K562 (cell line): ENCODE results near the gene MT2A. TPM values are rescaled to one million over a fixed set of nuclear protein-coding genes. Genes with fewer than 3 reads are reported as not detected.

Experiments
- ARID1B ChIP-seq: fragments of 450-650 bp; IDR thresholded peaks from 2 replicates; pipeline ENCODE4 v1.6.1; 2016; ENCODE audit warnings: antibody characterized with exemption, mild to moderate bottlenecking, inconsistent platforms
- NR1H2 ChIP-seq: sonication (generic); formaldehyde crosslinking; IDR thresholded peaks from 2 replicates; pipeline ENCODE4 v1.4.0; 2020; ENCODE audit warnings: mild to moderate bottlenecking, missing genetic modification reagents
- POLR2H ChIP-seq: IDR thresholded peaks from 2 replicates; pipeline ENCODE4 v1.6.1; 2016; ENCODE audit warnings: missing genetic modification characterization, low read depth, mild to moderate bottlenecking, control low read depth, missing compliant biosample characterization, moderate library complexity
- REST ChIP-seq, 2 experiments: fragments of 450-650 bp; formaldehyde crosslinking in 1 of 2; IDR thresholded peaks; 2 replicates each; pipeline versions ENCODE4 v1.4.0 to v1.6.1; 2014 to 2020; ENCODE audit warnings: mild to moderate bottlenecking in 2 of 2, borderline replicate concordance in 1 of 2, low read depth in 1 of 2
- SP2 ChIP-seq: IDR thresholded peaks from 2 replicates; pipeline ENCODE4 v1.6.1; 2011; ENCODE audit warnings: mild to moderate bottlenecking, low read depth, low read length, moderate library complexity; ENCODE audit not compliant: poor library complexity, severe bottlenecking; ENCODE audit errors: extremely low read depth
- TAF9B ChIP-seq: fragments of 450-650 bp; IDR thresholded peaks from 2 replicates; pipeline ENCODE4 v1.6.1; 2018; ENCODE audit warnings: mild to moderate bottlenecking; ENCODE audit not compliant: partially characterized antibody
- THRAP3 ChIP-seq: fragments of 450-650 bp; IDR thresholded peaks from 2 replicates; pipeline ENCODE4 v1.6.1; 2016; ENCODE audit warnings: mild to moderate bottlenecking, inconsistent platforms, borderline replicate concordance
- ZNF3 ChIP-seq: fragments of 250-450 bp; sonication (Bioruptor Pico); IDR thresholded peaks from 2 replicates; pipeline ENCODE4 v1.5.0; 2021; ENCODE audit warnings: mild to moderate bottlenecking, moderate library complexity
- ZNF449 ChIP-seq: fragments of 250-450 bp; sonication (Bioruptor Pico); IDR thresholded peaks from 2 replicates; pipeline ENCODE4 v1.8.0; 2022; ENCODE audit warnings: moderate library complexity, mild to moderate bottlenecking, inconsistent platforms
- polyA plus RNA-seq, 8 experiments: library from polyadenylated mRNA; depleted of rRNA in 4 of 8; stranded (reverse) in 5 of 8; unstranded in 3 of 8; fragments of >200 nt; fragmentation: Nextera tagmentation in 2 of 8; fragmentation: Illumina TruSeq in 1 of 8; extraction: Ambion mirVana in 2 of 8; extraction: Trizol in 1 of 8; gene quantifications; 2 replicates each; pipeline versions ENCODE4 v1.2.1 to v1.2.3, GENCODE V29; 2011 to 2014; ENCODE audit warnings: inconsistent platforms in 1 of 8, missing spikeins in 1 of 8
- total RNA-seq, 7 experiments: library from RNA; depleted of rRNA in 6 of 7; stranded (reverse); fragments of >200 nt in 6 of 7; fragmentation: Illumina TruSeq in 2 of 7; extraction: Trizol in 2 of 7; gene quantifications; 2 replicates each; pipeline versions ENCODE4 v1.2.1 to v1.2.3, GENCODE V29; 2011 to 2021; ENCODE audit warnings: low replicate concordance in 1 of 7

MT2A gene
- total and polyA plus RNA-seq, 9 of the 15 experiments (the other 6 are each of a cell fraction or from before 2014, with no cell fraction given): 2.0 to 16.9 (median 8.5) TPM

- no peak for TF ChIP-seq REST (IDR thresholded peaks at IDR 0.05; ENCODE audit: borderline replicate concordance)
- no peak for TF ChIP-seq REST (CRISPR knock-in tag; IDR thresholded peaks at IDR 0.05; ENCODE audit: low read depth)
- TF ChIP-seq ARID1B: no peak
- no peak for TF ChIP-seq TAF9B
- TF ChIP-seq ZNF3: no peak
- no peak for TF ChIP-seq NR1H2
- TF ChIP-seq SP2: no peak
- TF ChIP-seq THRAP3: no peak
- TF ChIP-seq ZNF449 (CRISPR knock-in tag): no peak
- TF ChIP-seq POLR2H (tag): no peak
Observed at GRCh38 chr16:56625943-56626654, 17.7 kb downstream of the MT2A start (continued).
